Activated CD8-positive, alpha-beta memory T cell treated with anti-CD3 and anti-CD28 coated beads, Interleukin-2, amount 50 U/mL, for 1 hour (primary cell): Measurements from ENCODE around the gene COMMD1.
"Not testable (repeated sequence)": the region's sequence is repeated elsewhere in the genome, so short reads cannot be mapped to it uniquely, and the experiment has no call there.

Experiments used
- DNase-seq: peaks from one replicate; pipeline ENCODE4 v3.0.0-alpha.2; 2020; ENCODE audit errors: extremely low read depth

COMMD1 gene

DNA sequence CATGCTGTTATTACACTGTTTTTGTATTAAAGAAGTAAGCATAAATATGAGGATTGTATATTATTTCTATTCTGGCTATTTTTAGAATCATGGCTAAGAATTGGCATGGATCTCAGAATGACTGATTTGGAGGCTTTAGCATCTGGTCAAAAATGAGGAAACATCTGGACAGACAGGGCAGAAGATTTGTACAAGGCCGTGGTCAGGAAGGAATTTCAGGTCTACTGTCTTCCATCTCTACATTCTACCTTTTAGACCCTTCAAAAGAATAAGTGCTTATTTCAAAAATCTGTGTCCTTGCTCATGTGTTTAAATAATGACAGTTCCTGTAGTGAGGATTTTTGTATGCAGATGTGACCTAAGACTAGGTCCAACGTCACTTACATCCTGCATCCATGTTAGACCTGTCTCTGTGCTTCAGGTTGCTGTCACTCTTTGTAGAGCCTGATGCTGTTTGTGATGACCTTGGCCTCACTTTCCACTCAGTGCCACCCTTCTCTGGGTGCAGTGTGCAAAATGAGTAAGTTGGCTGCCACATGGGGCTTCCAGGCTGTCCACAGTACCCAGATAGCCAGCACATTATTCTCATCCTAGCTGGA lies 235.8 kb downstream of the COMMD1 start:
- no peak for DNase-seq

DNA sequence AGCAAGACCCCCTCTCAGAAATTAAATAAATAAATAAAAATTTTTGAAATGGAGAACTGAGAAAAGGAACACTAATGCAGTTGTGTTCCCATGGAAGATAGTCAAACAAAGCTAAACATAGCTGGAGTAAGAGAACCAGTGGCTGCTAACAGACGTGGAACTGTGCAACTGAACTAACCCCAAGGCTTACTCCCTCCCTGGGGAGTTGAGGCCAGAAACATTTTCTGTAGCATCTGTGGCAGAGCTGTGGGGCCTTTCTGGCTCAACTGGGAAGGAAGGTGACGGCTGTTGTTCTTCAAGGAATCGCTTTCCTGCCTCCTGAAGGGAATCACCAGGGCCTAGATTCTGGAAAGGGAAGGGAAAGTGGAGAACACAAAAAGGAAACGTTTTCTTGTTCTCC lies 236.6 kb downstream of the COMMD1 start:
- DNase-seq = no peak

GRCh38 chr2:62143696-62144095 lies 238.2 kb downstream of the COMMD1 start:
- DNase-seq = no peak

DNA sequence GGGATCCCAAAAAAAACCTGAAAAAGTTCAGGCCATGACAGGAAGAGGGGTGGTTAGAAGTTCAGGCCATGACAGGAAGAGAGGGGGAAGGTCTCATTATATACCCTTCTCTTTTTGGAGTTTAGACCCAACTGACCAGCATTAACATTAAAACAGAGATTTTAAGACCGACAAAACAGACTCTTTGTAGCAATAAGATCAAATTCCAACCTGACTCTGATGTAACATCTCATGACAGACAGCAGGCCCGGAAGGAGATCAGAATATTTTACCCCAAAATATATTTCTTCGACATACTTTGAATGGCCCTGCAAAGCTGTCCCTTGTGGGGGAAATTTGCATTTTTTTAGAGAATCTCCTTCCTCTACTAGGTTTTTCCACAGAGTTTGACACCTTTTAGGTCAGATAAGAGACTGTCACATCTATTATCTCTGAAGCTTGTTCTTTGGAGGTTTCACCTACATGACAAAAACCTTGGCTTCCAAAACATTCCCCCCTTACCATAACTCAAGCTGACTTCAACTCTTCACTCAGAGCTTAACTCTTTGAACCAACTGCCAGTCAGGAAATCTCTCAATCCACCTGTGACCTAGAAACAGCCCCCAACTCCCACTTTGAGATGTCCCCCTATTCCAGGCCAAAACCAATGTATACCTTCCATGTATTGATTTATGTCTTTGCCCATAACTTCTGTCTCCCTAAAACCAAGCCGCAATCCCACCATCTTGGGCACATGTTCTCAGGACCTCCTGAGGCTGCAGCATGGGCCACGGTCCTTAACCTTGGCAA lies 239.4 kb downstream of the COMMD1 start:
- no peak for DNase-seq

DNA sequence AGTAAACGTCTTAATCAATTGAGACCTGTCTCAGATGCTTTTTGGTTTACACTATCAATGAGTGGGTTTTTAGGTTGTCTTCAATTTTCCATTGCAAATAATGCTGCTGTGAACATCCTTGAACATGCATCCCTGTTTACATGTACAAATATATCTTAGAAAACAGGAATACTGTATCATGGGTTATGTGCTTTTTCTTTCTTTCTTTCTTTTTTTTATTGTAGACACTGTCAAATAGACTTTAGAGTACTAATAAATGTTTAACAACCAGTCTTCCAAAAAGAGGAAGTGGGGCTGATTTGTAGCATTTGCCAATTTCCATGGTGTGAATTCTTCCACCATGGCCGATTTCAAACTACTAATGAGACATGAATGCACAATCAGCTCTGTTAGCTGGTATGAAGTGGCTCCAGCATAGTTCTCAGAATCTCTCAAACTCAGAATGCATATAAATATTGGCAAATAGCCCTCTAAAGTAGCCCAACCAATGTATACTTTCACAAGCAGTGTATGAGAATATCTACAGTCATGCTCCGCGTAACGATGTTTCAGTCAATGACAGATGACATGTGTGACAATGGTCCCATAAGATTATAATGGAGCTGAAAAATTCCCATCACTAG lies 240.1 kb downstream of the COMMD1 start:
- DNase-seq = no peak

DNA sequence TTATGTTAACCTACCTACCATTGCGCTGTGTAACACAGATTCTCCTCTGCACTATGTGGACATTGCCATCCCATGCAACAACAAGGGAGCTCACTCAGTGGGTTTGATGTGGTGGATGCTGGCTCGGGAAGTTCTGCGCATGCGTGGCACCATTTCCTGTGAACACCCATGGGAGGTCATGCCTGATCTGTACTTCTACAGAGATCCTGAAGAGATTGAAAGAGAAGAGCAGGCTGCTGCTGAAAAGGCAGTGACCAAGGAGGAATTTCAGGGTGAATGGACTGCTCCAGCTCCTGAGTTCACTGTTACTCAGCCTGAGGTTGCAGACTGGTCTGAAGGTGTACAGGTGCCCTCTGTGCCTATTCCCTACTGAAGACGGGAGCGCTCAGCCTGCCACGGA lies 241.3 kb downstream of the COMMD1 start:
- not testable (repeated sequence) for DNase-seq

DNA sequence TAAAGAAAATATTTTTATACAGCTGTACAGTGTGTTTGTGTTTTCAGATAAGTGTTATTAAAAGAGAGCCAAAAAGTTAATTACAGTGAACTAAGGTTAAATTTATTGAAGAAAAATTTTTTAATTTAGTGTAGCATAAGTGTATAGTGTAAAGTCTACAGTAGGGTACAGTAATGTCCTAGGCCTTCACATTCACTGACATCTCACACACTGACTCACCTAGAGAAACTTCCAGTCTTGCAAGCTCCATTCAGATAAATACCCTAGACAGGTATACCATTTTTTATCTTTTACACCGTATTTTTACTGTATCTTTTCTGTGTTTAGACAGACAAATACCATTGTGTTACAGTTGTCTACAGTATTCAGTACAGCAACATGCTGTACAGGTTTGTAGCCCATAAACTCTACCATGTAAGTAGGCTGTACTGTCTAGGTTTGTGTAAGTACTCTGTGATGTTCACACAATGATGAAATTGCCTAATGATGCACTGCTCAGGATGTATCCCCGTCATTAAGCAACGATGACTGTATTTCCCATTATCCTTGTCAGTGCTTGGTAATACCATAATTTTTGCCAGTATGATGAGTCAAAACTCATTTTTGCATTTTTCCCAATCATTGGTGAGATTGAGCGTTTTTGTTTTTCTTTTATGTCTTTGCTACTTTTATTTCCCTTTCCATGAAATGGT lies 242.3 kb downstream of the COMMD1 start:
- DNase-seq = no peak

DNA sequence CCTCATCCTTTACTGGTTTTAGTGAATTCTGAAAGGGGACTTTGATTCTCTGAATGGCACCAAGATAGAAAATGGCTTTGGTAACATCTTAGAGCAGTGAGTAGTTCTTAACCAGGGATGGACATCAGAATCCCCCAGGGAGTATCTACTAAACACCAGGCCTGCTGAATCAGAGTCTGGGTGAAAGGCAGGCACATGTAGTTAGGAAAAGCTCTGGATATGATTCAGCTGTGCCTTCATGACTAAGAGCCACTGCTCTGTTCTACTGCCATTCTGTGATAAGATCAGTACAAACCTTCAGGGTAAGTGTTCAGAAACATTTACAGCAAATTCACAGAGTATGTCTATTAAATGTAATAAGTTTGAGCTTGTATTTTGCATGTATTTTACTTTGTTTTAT lies 244.2 kb downstream of the COMMD1 start:
- DNase-seq = no peak

- no peak for DNase-seq
Observed at GRCh38 chr2:62150597-62151305, 245.3 kb downstream of the COMMD1 start.

DNA sequence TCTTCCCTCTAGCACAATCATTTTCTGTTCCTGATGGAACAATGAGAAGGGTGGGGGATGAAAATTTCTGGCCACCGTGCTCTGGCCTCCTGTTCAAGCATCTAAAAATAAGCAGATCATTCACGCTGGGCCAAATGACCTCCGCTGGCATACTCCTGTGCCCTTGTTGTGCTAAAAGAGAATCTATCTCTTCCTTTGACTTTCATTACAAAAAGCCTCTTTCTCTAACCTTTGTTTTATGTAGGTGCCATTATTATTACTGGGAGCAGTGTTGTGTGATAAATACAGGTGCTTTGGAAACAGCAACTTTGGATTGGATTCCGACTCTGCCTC lies 245.8 kb downstream of the COMMD1 start:
- DNase-seq = no peak

GRCh38 chr2:62152000-62152399 lies 246.5 kb downstream of the COMMD1 start:
- DNase-seq = no peak

- DNase-seq = no peak
Observed at GRCh38 chr2:62156861-62157496, 251.5 kb downstream of the COMMD1 start.

DNA sequence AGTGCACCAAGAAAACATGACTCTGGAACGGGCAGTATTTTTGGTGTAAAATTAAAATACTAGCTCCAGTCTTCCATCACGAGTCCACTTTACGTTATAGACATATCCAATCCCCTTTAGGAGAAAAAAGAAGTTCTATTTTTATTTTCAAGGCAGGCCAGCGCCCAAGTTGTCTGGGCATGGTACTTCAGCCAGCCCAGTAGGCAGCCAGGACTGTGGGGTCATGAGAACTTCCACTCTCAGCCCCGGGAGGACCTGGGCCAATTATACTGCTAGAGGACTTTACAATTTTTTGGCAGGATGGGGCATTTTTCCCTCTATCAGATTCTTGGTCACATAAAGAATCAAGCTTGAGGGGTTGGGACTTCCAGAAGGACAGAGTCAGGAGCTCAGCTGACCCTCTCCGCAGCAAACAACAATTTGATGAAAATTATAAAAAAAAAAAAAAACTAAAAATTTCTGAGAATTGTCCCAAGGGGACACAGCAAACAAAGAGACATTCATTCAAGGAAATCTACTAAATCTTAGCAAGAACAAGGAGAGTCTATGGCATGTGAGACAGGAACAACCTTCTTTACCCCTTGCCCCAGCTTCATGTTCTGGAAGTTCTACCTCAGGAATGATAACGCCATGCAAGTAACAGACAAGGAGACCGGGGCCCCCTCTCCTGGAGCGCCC lies 253.1 kb downstream of the COMMD1 start:
- no peak for DNase-seq

DNA sequence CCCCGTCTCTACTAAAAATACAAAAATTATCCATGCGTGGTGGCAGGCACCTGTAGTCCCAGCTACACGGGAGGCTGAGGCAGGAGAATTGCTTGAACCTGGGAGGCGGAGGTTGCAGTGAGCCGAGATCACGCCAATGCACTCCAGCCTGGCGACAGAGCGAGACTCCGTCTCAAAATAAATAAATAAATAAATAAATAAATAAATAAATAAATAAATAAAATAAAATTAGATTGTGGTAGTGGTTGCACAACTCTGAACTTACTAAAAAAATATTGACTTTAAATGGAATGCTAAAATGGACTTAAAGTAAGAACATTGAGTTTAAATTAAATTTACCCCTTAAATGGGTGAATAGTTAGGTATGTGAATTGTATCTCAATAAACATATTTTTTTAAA lies 255.2 kb downstream of the COMMD1 start:
- not testable (repeated sequence) for DNase-seq

- no peak for DNase-seq
Observed at GRCh38 chr2:62163106-62163831, 257.8 kb downstream of the COMMD1 start.

GRCh38 chr2:62163834-62164233 lies 258.4 kb downstream of the COMMD1 start:
- no peak for DNase-seq

GRCh38 chr2:62175728-62176127 lies 270.3 kb downstream of the COMMD1 start:
- DNase-seq = no peak

DNA sequence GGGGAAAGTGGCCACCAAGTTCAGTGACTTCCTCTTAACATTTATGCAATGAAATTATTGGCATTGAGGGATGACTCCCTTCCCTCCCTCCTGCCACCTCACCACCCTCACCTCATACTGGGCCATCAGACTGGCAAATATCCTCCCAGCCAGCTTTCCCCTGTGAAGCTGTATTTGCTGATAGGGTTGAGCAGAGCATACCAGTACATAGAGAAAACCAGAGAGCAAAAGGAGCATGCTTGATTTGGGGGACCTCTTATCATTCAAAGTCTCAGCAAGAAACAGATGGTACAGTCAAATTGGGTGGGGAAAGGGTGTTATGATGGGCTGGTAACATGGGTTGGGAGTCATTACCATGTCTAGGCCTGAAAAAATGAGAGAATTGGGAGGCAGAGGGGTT lies 271.3 kb downstream of the COMMD1 start:
- DNase-seq = no peak

DNA sequence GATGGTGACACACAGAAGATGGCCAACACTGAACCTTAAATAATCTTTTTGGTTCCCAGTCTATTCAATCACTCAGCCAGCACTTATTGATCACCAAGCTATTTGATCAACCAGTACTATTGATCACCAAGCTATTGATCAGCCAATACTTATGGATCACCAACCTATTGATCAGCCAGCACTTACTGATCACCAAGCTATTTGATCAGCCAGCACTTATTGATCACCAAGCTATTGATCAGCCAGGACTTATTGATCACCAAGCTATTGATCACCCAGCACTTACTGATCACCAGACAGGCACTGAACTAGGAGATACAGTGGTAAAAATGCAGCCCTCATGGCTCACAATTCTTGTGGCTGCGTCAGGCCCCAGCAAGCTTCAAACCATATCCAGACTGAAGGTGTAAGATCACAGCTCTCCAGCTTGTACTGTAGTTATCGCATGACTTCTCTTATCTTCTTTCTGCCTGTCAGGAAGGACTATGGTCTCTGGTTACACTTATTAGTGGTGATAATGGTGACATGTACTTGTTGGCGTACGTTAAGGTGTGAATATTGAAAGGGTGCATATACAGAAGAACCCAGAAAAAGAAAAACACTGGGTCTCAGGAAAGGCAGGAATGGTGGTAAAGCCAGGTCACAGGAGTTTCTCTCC lies 272.0 kb downstream of the COMMD1 start:
- no peak for DNase-seq
